Left ventricle myocardium inferior (tissue), 1 donor: Measurements from ENCODE around the gene DNAAF3. TPM values are rescaled to one million over a fixed set of nuclear protein-coding genes. Genes with fewer than 3 reads are reported as not detected.

Source experiments
- DNase-seq: peaks from one replicate; pipeline ENCODE4 v3.0.0-alpha.2; 2020
- H3K27ac ChIP-seq: fragments of 200-600 bp; replicated peaks from 2 replicates; pipeline ENCODE4 v1.8.0; 2021
- H3K27me3 ChIP-seq: fragments of 200-600 bp; 2 replicates; pipeline ENCODE4 v1.8.0; 2021; ENCODE audit warnings: low read depth
- H3K36me3 ChIP-seq: fragments of 200-600 bp; 2 replicates; pipeline ENCODE4 v1.8.0; 2021
- H3K4me1 ChIP-seq: fragments of 200-600 bp; 2 replicates; pipeline ENCODE4 v1.8.0; 2021
- H3K4me3 ChIP-seq: fragments of 200-600 bp; 2 replicates; pipeline ENCODE4 v1.8.0; 2021; ENCODE audit warnings: mild to moderate bottlenecking, moderate library complexity
- H3K9me3 ChIP-seq: fragments of 200-600 bp; replicated peaks from 2 replicates; pipeline ENCODE4 v1.8.0; 2021
- intact Hi-C: fragments of 100-400 bp; cut with micrococcal nuclease; formaldehyde crosslinking; loops from one replicate; pipeline ENCODE4 v1.11.0; 2022
- total RNA-seq: library from RNA; stranded (reverse); fragmentation: NEBNext Ultra II Directional; extraction: Animal tissue kit (Norgen Biotek cat#: 25700); gene quantifications from one replicate; pipeline ENCODE4 v1.2.1, GENCODE V29; 2021
- TF ChIP-seq, protein P1 (sequence below): fragments of 200-600 bp; IDR thresholded peaks from 2 replicates; pipeline ENCODE4 v1.8.0; 2021; ENCODE audit warnings: antibody characterized with exemption, mild to moderate bottlenecking, borderline replicate concordance
- donor health status: DM: no; HTN: yes; CAD: no; lungs with severe emphysema.

Gene DNAAF3
- total RNA-seq, 1 donor from 2014 or later = 1.8 TPM

DNA sequence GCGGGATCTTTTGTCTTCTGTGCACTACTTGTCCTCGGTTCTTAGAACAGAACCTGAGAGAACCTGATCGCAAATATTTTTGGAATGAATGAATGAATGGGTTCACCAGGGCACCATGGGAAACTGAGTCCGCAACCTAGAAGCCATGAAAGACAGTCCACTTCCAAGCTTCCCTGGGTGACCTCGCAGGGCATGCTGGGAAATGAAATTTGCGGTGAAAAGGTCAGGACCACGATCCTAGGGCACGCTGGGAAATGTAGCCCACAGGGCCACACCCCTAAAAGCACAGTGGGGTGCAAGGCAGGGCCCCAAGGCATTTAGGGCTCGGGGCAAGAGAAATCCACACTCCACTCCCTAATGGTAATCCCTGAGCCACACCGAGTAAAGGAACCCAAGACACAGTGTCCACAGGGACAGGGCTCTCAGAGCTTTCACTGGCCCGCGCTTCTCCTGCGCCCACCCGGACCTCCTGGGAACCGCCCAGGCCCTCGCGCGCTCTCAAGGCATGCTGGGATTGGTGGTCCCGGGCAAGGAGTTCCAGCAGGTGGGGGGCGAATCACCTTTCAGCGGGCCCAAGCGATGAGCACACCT is 47.9 kb downstream of the DNAAF3 start:
- no peaks in the 10 kb centered on the region for H3K36me3 ChIP-seq
- no peaks in the 10 kb centered on the region for H3K27me3 ChIP-seq
- TF ChIP-seq, protein P1, sequence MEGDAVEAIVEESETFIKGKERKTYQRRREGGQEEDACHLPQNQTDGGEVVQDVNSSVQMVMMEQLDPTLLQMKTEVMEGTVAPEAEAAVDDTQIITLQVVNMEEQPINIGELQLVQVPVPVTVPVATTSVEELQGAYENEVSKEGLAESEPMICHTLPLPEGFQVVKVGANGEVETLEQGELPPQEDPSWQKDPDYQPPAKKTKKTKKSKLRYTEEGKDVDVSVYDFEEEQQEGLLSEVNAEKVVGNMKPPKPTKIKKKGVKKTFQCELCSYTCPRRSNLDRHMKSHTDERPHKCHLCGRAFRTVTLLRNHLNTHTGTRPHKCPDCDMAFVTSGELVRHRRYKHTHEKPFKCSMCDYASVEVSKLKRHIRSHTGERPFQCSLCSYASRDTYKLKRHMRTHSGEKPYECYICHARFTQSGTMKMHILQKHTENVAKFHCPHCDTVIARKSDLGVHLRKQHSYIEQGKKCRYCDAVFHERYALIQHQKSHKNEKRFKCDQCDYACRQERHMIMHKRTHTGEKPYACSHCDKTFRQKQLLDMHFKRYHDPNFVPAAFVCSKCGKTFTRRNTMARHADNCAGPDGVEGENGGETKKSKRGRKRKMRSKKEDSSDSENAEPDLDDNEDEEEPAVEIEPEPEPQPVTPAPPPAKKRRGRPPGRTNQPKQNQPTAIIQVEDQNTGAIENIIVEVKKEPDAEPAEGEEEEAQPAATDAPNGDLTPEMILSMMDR = no peak
- intact Hi-C loops = no loop called here
- DNase-seq = peak; percentile 65
- H3K4me3 ChIP-seq = peak overlapping the region; percentile 98
- H3K27ac ChIP-seq = peak overlapping the region; percentile 95
- peaks cover 48% of the 10 kb centered on the region for H3K4me1 ChIP-seq
- H3K9me3 ChIP-seq = no peaks in the 10 kb centered on the region

DNA sequence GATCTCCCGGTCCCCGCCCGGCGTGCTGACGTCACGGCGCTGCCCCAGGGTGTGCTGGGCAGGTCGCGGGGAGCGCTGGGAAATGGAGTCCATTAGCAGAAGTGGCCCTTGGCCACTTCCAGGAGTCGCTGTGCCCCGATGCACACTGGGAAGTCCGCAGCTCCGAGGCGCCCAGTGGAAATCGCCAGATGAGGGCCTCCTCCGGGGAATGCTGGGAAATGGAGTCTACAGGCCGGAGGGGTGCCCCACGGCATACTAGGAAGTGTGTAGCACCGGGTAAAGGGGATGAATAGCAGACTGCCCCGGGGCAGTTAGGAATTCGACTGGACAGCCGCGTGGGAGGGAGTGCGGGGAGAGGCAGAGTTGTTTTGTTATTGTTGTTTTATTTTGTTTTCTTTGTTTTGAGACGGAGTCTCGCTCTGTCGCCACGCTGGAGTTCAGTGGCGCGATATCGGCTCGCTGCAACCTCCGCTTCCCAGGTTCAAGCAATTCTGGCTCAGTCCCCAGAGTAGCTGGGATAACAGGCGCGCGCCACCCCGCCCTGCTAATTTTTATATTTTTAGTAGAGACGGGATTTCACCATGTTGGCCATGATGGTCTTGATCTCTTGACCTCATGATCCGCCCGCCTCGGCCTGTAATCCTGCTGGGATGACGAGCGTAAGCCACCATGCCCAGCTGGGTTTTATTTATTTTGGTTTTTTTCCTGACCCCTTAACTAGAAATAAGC is 48.6 kb downstream of the DNAAF3 start:
- H3K27ac ChIP-seq = peak overlapping the region; percentile 95
- peak overlapping the region; percentile 98 for H3K4me3 ChIP-seq
- H3K36me3 ChIP-seq = no peaks in the 10 kb centered on the region
- H3K27me3 ChIP-seq = no peaks in the 10 kb centered on the region
- peaks cover 55% of the 10 kb centered on the region for H3K4me1 ChIP-seq
- peak; percentile 99 for DNase-seq
- TF ChIP-seq, protein P1 = no peak
- intact Hi-C loops = no loop called here
- H3K9me3 ChIP-seq = no peaks in the 10 kb centered on the region

DNA sequence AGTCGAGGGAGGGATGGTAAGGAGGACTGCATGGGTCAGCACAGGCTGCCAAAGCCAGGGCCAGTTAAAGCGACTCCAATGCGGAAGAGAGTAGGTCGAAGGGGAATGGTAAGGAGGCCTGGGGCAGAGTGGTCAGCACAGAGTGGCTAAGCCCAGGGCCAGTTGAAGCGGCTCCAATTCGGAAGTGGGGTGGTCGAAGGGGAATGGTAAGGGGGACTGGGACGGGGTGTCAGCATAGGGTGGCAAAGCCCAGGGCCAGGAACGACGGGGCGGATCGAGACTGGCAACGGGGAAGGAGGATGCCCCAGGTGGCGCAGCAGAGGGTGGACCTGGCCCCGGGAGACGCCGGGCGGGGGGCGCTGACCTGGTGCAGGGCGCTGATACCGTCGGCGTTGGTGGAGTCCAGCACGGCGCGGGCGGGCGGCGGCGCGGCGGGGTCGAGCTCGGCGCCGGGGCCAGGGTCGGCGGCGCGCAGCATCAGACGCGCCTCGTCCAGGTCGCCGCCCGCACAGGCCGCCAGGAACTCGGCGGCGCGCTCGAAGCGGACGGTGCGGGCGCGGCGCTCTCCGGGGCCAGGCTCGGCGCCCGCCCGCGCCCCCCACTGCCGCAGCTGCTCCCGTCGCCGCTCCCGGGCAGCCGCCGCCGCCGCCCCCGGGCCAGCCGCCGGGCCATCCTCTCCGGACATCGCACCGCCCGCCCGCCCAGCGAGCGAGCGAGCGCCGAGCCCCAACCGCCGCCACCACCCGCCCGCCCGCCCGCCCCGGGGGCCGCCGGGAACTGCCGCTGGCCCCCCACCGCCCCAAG is 49.4 kb downstream of the DNAAF3 start, which contains the start of gene PPP1R12C:
TSS of gene PPP1R12C (minus strand) at position 779 of the 804 bp plus-strand sequence. CDS start at position 685, 94 bp downstream.
- intact Hi-C loops = no loop called here
- Histone ChIP-seq H3K36me3 (peaks cover 6% of the 10 kb centered on the region), H3K9me3 (no peaks in the 10 kb centered on the region), H3K27me3 (no peaks in the 10 kb centered on the region), H3K27ac (peak within 1 kb of the TSS; percentile 95), H3K4me3 (peak within 1 kb of the TSS; percentile 98), H3K4me1 (peaks cover 62% of the 10 kb centered on the region)
- DNase-seq = no peak
- TF ChIP-seq, protein P1 = no peak

DNA sequence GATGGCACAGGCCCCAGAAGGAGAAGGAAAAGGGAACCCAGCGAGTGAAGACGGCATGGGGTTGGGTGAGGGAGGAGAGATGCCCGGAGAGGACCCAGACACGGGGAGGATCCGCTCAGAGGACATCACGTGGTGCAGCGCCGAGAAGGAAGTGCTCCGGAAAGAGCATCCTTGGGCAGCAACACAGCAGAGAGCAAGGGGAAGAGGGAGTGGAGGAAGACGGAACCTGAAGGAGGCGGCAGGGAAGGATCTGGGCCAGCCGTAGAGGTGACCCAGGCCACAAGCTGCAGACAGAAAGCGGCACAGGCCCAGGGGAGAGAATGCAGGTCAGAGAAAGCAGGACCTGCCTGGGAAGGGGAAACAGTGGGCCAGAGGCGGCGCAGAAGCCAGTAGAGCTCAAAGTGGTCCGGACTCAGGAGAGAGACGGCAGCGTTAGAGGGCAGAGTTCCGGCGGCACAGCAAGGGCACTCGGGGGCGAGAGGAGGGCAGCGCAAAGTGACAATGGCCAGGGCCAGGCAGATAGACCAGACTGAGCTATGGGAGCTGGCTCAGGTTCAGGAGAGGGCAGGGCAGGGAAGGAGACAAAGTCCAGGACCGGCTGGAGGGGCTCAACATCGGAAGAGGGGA is 50.1 kb downstream of the DNAAF3 start:
- H3K36me3 ChIP-seq = peaks cover 9% of the 10 kb centered on the region
- TF ChIP-seq, protein P1 = no peak
- intact Hi-C loops = no loop called here

DNA sequence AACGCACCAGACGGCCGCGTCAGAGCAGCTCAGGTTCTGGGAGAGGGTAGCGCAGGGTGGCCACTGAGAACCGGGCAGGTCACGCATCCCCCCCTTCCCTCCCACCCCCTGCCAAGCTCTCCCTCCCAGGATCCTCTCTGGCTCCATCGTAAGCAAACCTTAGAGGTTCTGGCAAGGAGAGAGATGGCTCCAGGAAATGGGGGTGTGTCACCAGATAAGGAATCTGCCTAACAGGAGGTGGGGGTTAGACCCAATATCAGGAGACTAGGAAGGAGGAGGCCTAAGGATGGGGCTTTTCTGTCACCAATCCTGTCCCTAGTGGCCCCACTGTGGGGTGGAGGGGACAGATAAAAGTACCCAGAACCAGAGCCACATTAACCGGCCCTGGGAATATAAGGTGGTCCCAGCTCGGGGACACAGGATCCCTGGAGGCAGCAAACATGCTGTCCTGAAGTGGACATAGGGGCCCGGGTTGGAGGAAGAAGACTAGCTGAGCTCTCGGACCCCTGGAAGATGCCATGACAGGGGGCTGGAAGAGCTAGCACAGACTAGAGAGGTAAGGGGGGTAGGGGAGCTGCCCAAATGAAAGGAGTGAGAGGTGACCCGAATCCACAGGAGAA is 50.9 kb downstream of the DNAAF3 start:
- DNase-seq = no peak
- intact Hi-C loops = no loop called here

More for the DNA sequence above, 50.1 kb downstream of the DNAAF3 start:
- Histone ChIP-seq H3K27me3 (no peaks in the 10 kb centered on the region), H3K4me3 (peak overlapping the region; percentile 98), H3K27ac (peak overlapping the region; percentile 95), H3K4me1 (peaks cover 69% of the 10 kb centered on the region), H3K9me3 (no peaks in the 10 kb centered on the region)
- peak; percentile 74 for DNase-seq

More for the DNA sequence above, 50.9 kb downstream of the DNAAF3 start:
- H3K9me3 ChIP-seq = no peaks in the 10 kb centered on the region
- peaks cover 73% of the 10 kb centered on the region for H3K4me1 ChIP-seq
- H3K27me3 ChIP-seq = no peaks in the 10 kb centered on the region
- H3K27ac ChIP-seq = peak overlapping the region; percentile 95
- peak overlapping the region; percentile 98 for H3K4me3 ChIP-seq
- H3K36me3 ChIP-seq = peaks cover 11% of the 10 kb centered on the region
- TF ChIP-seq, protein P1 = no peak
